ENCODE data around the gene ZNF200. TPM values are rescaled to one million over a fixed set of nuclear protein-coding genes. Genes with fewer than 3 reads are reported as not detected.

ZNF200 gene
- total and polyA plus RNA-seq, 2 of the 13 experiments (the other 11 are each of a cell fraction or from before 2014, with no cell fraction given), result 3.5 to 16.5 TPM

- peak; percentile 98 for TF ChIP-seq CREM (IDR thresholded peaks at IDR 0.05)
- peak; percentile 61 for TF ChIP-seq CREM (CRISPR knock-in tag; IDR thresholded peaks at IDR 0.05)
- TF ChIP-seq, protein P1, sequence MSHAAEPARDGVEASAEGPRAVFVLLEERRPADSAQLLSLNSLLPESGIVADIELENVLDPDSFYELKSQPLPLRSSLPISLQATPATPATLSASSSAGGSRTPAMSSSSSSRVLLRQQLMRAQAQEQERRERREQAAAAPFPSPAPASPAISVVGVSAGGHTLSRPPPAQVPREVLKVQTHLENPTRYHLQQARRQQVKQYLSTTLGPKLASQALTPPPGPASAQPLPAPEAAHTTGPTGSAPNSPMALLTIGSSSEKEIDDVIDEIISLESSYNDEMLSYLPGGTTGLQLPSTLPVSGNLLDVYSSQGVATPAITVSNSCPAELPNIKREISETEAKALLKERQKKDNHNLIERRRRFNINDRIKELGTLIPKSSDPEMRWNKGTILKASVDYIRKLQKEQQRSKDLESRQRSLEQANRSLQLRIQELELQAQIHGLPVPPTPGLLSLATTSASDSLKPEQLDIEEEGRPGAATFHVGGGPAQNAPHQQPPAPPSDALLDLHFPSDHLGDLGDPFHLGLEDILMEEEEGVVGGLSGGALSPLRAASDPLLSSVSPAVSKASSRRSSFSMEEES (CRISPR knock-in tag; IDR thresholded peaks at IDR 0.05), result 0 out of 2 replicates have a peak, but pooled peaks have one; percentile 34
- peak; percentile 66; the same call in 1 of the 2 replicates for TF ChIP-seq RXRA (CRISPR knock-in tag; IDR thresholded peaks at IDR 0.05)
- peak; percentile 52 for TF ChIP-seq ZMYM4 (CRISPR knock-in tag; IDR thresholded peaks at IDR 0.05)
- no peak for TF ChIP-seq HMG20A (CRISPR knock-in tag; IDR thresholded peaks at IDR 0.05; ENCODE audit: borderline replicate concordance)
- no peak for TF ChIP-seq KAT2B (IDR thresholded peaks at IDR 0.05; ENCODE audit: borderline replicate concordance, low read depth, low read length)
- no peak for TF ChIP-seq TMF1 (CRISPR knock-in tag; IDR thresholded peaks at IDR 0.05; ENCODE audit: low read depth)
- TF ChIP-seq ZBTB10 (CRISPR knock-in tag; IDR thresholded peaks at IDR 0.05; ENCODE audit: borderline replicate concordance), result no peak
- peak; percentile 48; the same call in 1 of the 2 replicates for TF ChIP-seq BRCA1 (CRISPR knock-in tag; IDR thresholded peaks at IDR 0.05)
- TF ChIP-seq LBX2 (CRISPR knock-in tag; IDR thresholded peaks at IDR 0.05; ENCODE audit: borderline replicate concordance), result no peak
- TF ChIP-seq TARDBP (CRISPR knock-in tag; IDR thresholded peaks at IDR 0.05), result peak; percentile 64
- no peak for TF ChIP-seq FOSL1 (CRISPR knock-in tag; IDR thresholded peaks at IDR 0.05; ENCODE audit: borderline replicate concordance)
- TF ChIP-seq, protein P2, sequence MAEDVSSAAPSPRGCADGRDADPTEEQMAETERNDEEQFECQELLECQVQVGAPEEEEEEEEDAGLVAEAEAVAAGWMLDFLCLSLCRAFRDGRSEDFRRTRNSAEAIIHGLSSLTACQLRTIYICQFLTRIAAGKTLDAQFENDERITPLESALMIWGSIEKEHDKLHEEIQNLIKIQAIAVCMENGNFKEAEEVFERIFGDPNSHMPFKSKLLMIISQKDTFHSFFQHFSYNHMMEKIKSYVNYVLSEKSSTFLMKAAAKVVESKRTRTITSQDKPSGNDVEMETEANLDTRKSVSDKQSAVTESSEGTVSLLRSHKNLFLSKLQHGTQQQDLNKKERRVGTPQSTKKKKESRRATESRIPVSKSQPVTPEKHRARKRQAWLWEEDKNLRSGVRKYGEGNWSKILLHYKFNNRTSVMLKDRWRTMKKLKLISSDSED (CRISPR knock-in tag; IDR thresholded peaks at IDR 0.05), result no peak
- TF ChIP-seq ZNF691 (CRISPR knock-in tag; IDR thresholded peaks at IDR 0.05; ENCODE audit: borderline replicate concordance, low read depth), result peak; percentile 78; the same call in 1 of the 2 replicates
- no peak for TF ChIP-seq NFRKB (IDR thresholded peaks at IDR 0.05)
- TF ChIP-seq, protein P3, sequence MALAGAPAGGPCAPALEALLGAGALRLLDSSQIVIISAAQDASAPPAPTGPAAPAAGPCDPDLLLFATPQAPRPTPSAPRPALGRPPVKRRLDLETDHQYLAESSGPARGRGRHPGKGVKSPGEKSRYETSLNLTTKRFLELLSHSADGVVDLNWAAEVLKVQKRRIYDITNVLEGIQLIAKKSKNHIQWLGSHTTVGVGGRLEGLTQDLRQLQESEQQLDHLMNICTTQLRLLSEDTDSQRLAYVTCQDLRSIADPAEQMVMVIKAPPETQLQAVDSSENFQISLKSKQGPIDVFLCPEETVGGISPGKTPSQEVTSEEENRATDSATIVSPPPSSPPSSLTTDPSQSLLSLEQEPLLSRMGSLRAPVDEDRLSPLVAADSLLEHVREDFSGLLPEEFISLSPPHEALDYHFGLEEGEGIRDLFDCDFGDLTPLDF (CRISPR knock-in tag; IDR thresholded peaks at IDR 0.05), result peak; percentile 80
- TF ChIP-seq POLR2G (IDR thresholded peaks at IDR 0.05; ENCODE audit: low read depth, low read length), result peak; percentile 95
- no peak for TF ChIP-seq MLX (CRISPR knock-in tag; IDR thresholded peaks at IDR 0.05)
- TF ChIP-seq ZNF615 (CRISPR knock-in tag; IDR thresholded peaks at IDR 0.05; ENCODE audit: borderline replicate concordance), result no peak
These were observed at the start of gene ZNF200 (continued) for GRCh38 chr16:3234857-3235561.

All from HepG2 (cell line).